Central memory CD4-positive, alpha-beta T cell (primary cell): ENCODE results near the gene TNS3.

Source experiments
- DNase-seq: peaks from one replicate; pipeline ENCODE4 v3.0.0; 2022

Gene TNS3

DNA sequence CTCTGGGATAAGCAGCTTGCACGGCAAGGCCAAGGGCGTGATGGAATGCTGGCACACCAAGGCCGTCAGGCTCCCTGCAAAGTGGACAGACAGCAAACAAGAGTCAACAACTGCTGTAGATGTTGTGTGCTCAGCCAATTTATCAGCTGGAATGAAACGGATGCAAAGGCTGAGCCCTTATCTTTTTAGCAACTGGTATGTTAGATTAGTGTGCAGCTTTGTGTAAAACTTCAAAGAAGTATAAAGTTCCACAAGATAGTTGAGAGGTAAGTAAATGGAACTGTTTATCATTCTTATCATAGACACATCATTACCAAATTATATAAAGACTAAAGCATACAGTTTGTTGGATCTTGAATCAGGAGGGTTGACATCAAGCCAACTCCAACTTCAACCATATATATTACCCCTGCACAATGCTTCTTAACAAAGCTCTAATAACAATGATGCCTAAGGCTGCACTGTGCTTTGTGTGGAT is 289.0 kb downstream of the TNS3 start:
- no peak for DNase-seq

GRCh38 chr7:47291461-47292081 is 290.3 kb downstream of the TNS3 start:
- DNase-seq: no peak

GRCh38 chr7:47290867-47291266 is 291.0 kb downstream of the TNS3 start:
- no peak for DNase-seq

DNA sequence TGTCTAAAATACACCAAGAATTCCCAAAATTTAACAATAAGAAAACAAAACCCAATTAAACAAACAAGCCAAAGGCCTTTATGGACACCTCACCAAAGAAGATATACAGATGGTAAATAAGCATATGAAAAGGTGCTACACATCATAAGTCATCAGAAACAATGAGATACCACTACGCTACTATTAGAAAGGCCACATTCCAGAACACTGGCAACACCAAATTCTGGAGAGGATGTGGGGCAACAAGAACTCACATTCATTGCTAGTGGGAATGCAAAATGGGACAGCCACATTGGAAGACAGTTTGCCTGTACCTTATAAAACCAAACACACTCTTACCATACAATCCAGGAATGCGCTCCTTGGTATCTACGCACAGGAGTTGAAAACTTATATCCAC is 291.4 kb downstream of the TNS3 start:
- no peak for DNase-seq

GRCh38 chr7:47288060-47288459 is 293.9 kb downstream of the TNS3 start:
- no peak for DNase-seq

GRCh38 chr7:47285860-47286491 is 295.9 kb downstream of the TNS3 start:
- DNase-seq: no peak

GRCh38 chr7:47284691-47285635 is 296.9 kb downstream of the TNS3 start:
- no peak for DNase-seq

- no peak for DNase-seq
These were observed 298.3 kb downstream of the TNS3 start for GRCh38 chr7:47283497-47284131.

DNA sequence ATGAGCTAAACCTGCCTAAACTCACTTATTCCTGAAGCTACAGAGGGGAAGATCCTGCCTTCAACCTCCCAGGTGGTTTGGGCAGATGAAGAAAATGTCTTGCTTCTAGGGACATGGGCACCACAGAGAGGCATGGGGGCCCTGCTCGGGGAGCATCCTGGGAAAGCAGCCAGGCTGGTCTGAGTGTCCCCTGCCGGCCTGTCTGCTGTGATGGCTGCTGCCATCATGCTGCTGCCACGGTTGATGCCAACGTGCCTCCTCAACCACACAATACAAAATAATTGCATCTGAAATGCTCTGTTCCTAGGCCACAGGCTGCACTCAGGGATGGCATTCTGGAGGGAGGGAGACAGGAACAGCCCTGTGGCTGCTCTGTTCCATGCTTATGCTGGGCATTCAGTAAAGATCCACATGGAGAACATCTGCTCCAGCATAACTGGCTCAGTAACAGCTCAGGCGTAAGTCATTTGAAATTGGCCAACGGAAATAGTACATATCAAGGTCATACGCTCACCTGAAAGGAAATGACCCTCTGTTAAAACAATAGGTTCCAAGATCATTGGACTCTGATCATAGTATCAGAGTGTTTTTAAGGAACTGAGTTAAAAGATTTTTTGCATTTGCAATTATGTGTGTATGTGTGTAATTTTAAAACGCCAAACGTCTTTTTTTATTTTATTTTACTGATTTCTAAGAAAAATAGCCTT is 299.0 kb downstream of the TNS3 start:
- no peak for DNase-seq

- no peak for DNase-seq
These were observed 299.8 kb downstream of the TNS3 start for GRCh38 chr7:47281966-47282643.

- DNase-seq: no peak
These were observed 300.8 kb downstream of the TNS3 start for GRCh38 chr7:47281161-47281560.

- DNase-seq: no peak
These were observed 301.8 kb downstream of the TNS3 start for GRCh38 chr7:47280114-47280513.

- DNase-seq: no peak
These were observed 303.9 kb downstream of the TNS3 start for GRCh38 chr7:47278043-47278442.

GRCh38 chr7:47277321-47277781 is 304.6 kb downstream of the TNS3 start:
- no peak for DNase-seq

- no peak for DNase-seq
These were observed 307.7 kb downstream of the TNS3 start for GRCh38 chr7:47273974-47274766.

DNA sequence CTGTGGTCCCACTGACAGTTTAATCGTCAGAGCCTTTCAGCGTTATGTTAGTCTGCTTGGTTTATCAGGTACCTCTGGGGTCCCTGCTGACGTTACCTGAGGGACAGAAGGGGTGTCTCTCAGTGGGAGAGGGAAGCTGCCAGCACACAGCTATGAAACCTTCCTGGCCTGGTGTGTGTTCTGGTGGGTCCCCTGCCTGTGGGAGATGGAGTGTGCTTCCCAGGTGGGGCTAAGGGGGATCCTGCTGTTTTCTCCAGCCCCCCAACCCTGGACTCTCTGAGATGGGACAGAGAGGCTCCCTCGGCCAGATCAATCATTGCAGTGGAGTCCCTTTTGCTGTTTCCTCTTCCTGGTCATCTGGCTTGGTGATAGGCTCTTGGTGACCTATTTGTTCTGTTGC is 308.8 kb downstream of the TNS3 start:
- DNase-seq: no peak

DNA sequence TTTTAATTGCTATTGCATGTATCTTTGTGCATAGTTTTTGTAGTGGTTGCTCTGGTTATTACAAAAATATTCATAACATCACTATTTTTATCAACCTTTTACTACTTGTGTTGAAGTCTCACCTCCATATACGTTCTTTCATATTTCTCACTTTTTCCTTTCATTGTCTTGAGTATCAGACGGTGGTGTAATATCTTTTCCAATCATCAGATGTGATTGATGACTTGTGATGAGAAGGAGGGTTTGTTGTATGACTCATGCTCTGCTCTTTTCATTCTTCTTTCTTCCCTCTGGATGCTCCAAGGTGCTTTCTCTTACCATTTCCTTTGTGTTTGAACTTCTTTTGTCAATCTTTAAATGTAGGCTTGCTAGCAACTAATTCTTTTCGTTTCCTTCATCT is 310.2 kb downstream of the TNS3 start:
- no peak for DNase-seq

GRCh38 chr7:47268851-47269836 is 312.8 kb downstream of the TNS3 start:
- no peak for DNase-seq

GRCh38 chr7:47267346-47267745 is 314.6 kb downstream of the TNS3 start:
- DNase-seq: no peak

DNA sequence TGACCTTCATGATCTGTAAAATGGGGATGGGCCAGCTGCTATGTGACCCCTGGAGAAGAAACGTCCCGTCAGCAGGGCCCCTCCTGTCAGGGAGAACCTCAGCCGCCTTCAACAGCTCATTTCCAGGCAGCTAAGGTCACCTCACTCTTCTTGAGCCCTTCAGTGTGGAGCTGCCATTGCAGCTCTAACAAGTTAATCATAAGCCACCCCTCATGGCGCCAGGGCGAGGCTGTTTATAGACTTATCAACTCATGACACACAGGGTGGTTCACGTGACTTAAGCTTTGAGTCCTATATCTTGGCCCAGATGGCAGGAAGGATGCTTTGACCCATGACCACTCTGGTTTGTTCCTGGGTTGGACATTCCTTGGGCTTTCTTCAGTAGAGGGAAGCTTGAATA is 315.1 kb downstream of the TNS3 start:
- no peak for DNase-seq
